ENCODE results near the gene LOXHD1.

GRCh38 chr18:46583711-46584110 lies 73.3 kb downstream of the LOXHD1 start:
- TF ChIP-seq ZNF512 (CRISPR knock-in tag; IDR thresholded peaks at IDR 0.05; ENCODE audit: borderline replicate concordance) (no peak), TEAD4 (CRISPR knock-in tag; IDR thresholded peaks at IDR 0.05) (no peak), CTCF (IDR thresholded peaks at IDR 0.05) (no peak), MAX (CRISPR knock-in tag; IDR thresholded peaks at IDR 0.05) (no peak), NFE2L1 (CRISPR knock-in tag; IDR thresholded peaks at IDR 0.05) (no peak), ETV6 (CRISPR knock-in tag; IDR thresholded peaks at IDR 0.05) (no peak), CBFB (CRISPR knock-in tag; IDR thresholded peaks at IDR 0.05; ENCODE audit: low read depth) (no peak), ERG (CRISPR knock-in tag; IDR thresholded peaks at IDR 0.05) (no peak), PRDM15 (CRISPR knock-in tag; IDR thresholded peaks at IDR 0.05) (no peak)
